ENCODE data around the gene TRIM52. TPM values are rescaled to one million over a fixed set of nuclear protein-coding genes. Genes with fewer than 3 reads are reported as not detected.
"Not testable (repeated sequence)": the region's sequence is repeated elsewhere in the genome, so short reads cannot be mapped to it uniquely, and the experiment has no call there.

TRIM52 gene
- total RNA-seq, result 1.6 and 3.5 TPM in 2 replicates

DNA sequence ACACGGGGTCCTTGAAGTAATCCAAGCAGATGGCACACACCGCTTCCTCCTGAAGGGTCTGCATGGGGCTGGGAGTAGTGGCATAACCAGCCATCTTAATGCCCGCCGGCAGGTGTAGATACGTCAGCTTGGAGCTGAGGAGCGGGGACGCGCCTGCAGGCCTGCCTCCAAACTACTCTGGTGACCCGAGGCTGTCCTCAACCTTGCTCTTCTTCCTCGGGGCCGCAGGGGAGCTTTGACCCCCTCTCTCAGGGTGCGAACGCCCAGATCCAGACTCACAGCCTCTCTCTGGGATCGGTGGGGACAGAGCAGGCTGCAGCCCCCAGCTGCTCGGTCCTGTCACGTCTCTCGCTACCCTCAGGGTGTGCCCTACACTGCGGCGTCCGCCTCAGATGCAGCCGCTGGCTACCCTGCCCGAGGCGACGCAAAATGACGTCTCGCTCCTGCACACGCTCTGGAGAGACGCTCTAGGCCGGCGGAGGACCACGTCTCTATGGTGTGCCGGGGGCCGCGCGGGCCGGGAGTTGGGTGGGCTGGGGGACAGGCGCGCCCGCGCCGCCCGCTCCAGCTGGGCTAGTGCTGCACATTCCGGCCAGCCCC lies at the start of gene TRIM52:
Gene TRIM52 (minus strand): TSS at position 424 of the 600 bp plus-strand sequence. CDS start 330 bp downstream, at position 94.
- no peak for DNase-seq (ENCODE audit: low read depth)
- TF ChIP-seq, protein P1, sequence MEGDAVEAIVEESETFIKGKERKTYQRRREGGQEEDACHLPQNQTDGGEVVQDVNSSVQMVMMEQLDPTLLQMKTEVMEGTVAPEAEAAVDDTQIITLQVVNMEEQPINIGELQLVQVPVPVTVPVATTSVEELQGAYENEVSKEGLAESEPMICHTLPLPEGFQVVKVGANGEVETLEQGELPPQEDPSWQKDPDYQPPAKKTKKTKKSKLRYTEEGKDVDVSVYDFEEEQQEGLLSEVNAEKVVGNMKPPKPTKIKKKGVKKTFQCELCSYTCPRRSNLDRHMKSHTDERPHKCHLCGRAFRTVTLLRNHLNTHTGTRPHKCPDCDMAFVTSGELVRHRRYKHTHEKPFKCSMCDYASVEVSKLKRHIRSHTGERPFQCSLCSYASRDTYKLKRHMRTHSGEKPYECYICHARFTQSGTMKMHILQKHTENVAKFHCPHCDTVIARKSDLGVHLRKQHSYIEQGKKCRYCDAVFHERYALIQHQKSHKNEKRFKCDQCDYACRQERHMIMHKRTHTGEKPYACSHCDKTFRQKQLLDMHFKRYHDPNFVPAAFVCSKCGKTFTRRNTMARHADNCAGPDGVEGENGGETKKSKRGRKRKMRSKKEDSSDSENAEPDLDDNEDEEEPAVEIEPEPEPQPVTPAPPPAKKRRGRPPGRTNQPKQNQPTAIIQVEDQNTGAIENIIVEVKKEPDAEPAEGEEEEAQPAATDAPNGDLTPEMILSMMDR (conservative IDR thresholded peaks at IDR 0.05; ENCODE audit: low read depth, low read length), result no peak
- peak within 1 kb of the TSS; percentile 97 for H3K4me3 ChIP-seq (ENCODE audit: low read depth, low read length)

DNA sequence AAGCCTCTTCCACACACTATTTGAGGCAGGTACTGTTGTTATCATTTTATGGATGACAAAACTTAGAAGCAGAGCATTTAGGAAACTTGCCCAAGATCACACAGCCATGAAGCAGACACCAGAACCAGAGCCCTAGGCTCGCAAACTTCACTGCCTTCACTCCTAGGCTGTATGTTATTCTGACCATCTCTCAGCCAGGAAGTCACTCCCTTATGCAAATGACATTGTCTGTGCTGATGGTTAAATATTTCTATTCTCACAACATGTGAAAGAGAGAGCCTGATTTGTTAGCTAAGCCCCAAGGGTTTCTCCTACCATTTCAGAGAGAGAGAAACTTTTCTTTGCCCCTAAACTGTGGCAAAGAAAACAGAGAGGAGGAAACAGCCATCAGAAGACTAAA lies 26.4 kb upstream of the TRIM52 start:
- not testable (repeated sequence) for H3K4me3 ChIP-seq (ENCODE audit: low read depth, low read length); DNase-seq (ENCODE audit: low read depth)

DNA sequence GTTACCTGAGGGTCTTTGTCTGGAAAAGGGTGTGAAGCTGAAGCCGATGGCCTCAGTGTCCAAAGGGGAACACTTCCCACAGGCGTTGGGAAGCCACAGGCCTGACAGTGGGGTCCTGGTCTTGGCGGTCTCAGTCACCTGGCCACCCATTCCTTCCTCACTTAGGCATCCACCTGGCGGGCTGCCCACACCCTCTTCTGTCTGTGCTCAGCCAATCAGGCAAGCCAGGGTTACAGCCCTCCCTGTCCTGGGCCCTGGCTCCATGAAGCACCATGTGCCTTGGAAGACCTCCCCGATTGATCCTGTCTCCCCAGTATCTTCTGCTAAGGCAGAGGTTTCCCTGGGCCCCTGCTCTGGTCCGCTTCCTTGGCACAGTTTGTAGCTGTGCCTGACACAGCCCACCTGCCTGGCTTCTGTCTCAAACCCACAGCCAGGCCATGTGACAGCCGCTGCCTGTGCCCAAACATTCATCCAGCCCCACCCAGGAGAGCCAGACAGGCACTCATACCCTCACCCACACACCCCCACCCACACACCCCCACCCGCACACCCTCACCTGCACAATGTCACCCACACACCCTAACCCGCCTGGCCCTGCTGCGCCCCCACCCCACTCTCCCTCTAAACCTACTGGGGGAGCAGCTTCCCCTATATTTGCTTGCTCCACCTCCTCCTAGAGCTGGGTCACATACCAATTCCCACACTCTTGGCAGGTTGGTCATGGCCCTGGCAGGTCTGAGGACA lies 25.2 kb upstream of the TRIM52 start:
- H3K4me3 ChIP-seq (ENCODE audit: low read depth, low read length); DNase-seq (ENCODE audit: low read depth): not testable (repeated sequence)

DNA sequence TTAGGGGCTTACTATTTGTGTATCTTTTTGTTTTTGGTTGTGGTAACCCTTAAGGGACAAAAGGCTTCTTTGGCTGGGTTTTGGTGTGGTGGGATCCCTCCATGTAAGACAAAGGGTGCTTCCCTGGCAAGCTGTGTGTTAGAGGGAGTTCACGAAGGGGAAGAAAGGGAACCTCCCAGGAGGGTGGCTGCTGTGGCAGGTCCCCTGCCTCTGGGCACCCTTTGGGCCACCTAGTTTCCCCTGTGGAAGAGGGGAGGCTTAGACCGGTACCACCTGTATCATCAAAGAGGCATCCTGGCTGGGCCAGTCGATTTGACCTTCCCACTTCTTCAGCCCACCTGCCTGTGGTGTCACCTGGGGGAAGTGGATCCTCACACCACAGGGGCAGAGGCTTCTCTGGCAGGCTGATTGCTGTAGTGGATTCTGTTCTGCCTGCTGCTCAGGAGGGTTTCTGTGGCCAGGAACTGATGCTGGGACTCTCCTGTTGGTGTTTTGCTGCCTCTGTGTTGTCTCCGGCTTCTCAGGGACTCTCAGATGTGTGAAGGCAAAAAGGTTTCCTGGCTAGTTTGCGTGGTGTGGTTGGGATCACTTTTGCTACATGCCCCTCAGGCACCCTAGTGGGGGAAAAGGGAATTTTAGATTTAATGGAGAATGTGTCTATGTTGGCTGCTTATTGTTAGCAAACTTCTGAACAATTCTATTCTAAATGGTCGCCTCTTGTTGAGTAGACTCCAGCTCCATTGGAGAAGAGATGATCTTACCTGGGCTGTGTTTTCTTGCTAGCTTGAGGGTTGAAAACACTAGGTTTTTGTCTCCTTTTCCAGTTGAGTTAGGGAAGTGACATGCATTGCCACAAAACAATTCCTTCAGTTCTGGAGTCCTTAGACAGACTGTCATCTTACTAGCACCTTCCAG lies 23.2 kb upstream of the TRIM52 start:
- not testable (repeated sequence) for DNase-seq (ENCODE audit: low read depth); H3K4me3 ChIP-seq (ENCODE audit: low read depth, low read length)
- TF ChIP-seq, protein P1 (conservative IDR thresholded peaks at IDR 0.05; ENCODE audit: low read depth, low read length), result peak; percentile 4

DNA sequence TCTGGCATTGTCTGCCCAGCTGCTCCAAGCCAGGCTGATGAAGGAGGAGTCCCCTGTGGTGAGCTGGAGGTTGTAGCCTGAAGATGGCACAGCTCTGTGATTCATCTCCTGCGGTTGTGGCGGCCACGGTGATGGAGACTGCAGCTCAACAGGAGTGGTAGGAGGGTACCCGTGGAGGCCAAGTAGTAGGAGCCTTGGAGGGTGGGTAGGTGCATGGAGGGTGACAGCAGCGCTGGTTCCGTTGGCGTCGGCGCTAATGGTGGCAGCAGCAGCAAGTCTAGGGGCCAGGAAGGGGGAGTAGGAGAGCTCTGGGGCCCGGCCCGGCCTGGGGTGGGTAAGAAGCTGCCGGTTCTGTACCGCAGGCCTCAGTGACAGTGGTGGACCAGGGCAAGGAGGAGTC lies 22.4 kb upstream of the TRIM52 start:
- DNase-seq (ENCODE audit: low read depth), result no peak
- TF ChIP-seq, protein P1 (conservative IDR thresholded peaks at IDR 0.05; ENCODE audit: low read depth, low read length), result no peak
- no peak overlapping the region for H3K4me3 ChIP-seq (ENCODE audit: low read depth, low read length)

DNA sequence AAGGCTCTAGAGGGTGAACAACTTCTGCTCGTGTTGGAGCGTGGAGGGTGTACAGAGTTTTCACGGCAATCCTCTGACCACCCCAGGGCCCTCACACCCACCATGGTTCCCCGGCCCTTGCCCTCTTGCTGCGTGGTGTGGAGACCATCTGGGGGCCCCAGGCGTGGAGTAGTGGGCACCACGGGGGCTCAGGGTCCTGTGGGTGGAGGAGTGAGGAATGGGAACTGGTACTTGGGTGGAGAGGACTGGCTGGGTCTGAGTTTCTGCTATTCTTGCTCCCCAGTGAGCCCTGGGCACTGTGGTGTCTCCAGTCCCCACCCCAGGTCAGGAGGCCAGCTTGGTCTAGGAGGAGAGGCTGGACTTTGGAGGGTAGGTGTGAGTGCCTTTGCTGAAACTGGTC lies 21.9 kb upstream of the TRIM52 start:
- TF ChIP-seq, protein P1 (conservative IDR thresholded peaks at IDR 0.05; ENCODE audit: low read depth, low read length), result no peak

DNA sequence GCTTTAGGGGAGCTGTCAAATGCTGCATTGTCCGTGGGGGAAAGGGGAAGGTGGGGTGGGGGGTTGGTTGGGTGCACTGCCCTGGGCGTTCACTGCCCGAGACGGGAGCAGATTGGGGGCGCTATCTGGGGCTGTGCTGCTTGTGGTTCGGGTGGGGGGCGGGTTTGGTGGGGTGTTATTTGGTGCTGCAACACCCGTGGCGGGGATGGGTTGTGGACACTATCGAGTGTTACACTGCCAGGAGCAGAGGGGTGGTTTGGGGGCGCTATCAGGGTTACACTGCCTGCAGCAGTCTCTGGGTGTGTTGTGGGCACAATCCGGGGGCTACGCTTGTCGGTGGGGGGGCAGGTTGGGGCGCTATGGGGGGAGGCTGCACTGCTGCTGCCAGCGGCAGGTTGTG lies 21.5 kb upstream of the TRIM52 start:
- not testable (repeated sequence) for DNase-seq (ENCODE audit: low read depth); H3K4me3 ChIP-seq (ENCODE audit: low read depth, low read length)

More for the DNA sequence above, 21.9 kb upstream of the TRIM52 start:
- DNase-seq (ENCODE audit: low read depth), result no peak
- no peak overlapping the region for H3K4me3 ChIP-seq (ENCODE audit: low read depth, low read length)

DNA sequence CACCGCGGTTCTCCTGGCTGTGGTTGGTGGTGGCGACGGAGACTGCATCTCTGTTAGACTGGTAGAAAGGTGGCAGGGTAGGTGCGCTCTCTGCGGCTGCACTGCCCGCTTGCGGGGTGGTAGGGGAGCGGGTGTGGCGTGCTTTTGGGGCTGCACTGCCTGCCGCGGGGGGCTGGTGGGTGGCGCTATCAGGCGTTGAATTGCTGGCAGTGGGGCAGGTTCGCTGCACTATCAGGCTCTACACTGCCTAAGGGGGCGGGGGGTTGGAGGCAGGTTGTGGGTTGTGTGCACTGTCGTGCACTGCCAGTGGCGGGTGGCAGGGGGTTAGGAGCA lies 21.0 kb upstream of the TRIM52 start:
- H3K4me3 ChIP-seq (ENCODE audit: low read depth, low read length), result no peak overlapping the region

More for the DNA sequence above, 21.0 kb upstream of the TRIM52 start:
- DNase-seq (ENCODE audit: low read depth), result no peak
- TF ChIP-seq, protein P1 (conservative IDR thresholded peaks at IDR 0.05; ENCODE audit: low read depth, low read length), result no peak

All from epithelial cell of proximal tubule (primary cell).